Activated CD8-positive, alpha-beta memory T cell treated with anti-CD3 and anti-CD28 coated beads for 48 hours (primary cell): ENCODE measurements around the gene C3orf20.

ENCODE experiments used
- DNase-seq, 3 experiments: peaks; one replicate each; pipeline ENCODE4 v3.0.0-alpha.2; 2020; ENCODE audit warnings: low read depth in 2 of 3, low spot score in 2 of 3

The C3orf20 gene

DNA sequence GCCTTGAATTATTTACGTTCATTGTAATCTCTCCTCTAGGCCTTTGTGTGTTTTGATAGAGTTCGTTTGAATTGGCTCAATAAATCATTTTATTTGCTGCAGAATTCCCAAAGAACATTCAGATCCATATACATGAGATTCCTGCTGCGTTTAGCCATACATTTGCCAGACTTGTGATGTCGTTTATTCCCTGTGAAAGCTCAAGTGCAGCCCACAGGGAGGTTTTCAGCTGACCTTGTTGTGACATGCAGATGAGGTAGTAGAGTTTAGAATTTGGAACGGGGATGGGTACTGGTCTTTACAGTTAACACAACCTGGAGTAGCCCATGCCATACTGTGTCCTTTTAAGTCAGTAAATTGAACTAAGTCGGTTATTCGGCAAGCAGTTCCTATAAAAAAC lies at the start of gene C3orf20:
Gene C3orf20, plus strand, starts transcription at position 301 of the 400 bp plus-strand sequence. CDS start 7,573 bp downstream, outside the sequence.
- no peak for DNase-seq

- DNase-seq: no peak
Observed at GRCh38 chr3:14625443-14625842, 49.5 kb upstream of the C3orf20 start.

DNA sequence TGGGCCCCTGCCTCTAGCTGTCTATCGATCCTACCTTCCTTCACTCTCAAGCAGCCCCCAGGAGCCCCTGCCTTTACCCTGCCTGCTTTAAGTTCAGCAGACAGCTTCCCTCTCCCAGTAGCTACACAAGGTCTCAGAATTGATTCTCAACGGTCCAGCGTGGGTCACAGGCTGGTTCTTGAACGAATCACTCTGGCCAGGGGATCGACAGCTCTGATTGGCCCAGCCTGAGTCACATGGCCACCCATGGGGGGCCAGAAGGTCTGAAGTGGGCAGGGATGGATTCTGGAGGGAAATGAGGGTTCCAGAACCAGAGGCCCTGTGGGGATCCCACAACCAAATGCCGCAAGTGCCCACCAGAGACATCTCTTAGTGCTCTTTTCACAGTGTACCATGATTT lies 47.1 kb upstream of the C3orf20 start:
- DNase-seq: no peak

- no peak for DNase-seq
Observed at GRCh38 chr3:14628406-14628805, 46.5 kb upstream of the C3orf20 start.

GRCh38 chr3:14630404-14631100 lies 44.4 kb upstream of the C3orf20 start:
- DNase-seq: no peak

- DNase-seq: no peak
Observed at GRCh38 chr3:14631101-14631497, 43.8 kb upstream of the C3orf20 start.

DNA sequence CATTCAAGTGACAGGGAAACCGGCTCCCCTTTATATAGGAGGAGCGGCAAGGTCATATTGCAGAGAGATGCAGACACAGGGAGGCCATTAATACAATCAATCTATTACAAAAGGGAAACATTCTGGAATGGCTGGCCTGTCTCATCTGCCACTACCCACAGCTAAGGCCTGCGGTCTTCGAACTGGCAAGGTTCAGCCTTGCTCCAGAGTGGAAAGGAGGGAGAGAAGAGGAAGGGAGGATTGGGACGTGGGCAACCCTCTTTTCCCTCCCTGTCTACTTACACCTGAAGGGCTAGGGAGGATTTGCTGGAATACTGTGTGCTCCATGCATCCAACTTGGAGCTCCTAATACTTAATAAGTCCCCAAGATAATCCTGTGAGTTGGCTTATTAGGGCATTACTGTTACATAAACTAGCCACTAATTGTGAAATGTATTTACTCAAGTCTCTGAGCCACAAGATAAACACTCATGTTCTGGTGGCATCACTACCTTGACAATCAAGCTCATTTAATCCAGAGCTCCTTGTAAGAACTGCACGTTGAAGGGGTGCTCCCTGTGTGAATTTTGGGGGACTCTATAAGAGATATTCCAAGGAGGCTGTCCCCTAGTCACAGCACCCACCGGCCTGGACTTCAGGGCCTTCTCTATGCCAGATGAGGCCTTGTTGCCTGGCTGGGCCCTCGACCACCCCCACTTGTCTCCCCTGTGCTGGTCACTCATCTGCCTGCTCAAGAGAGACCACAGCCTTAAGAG lies 43.1 kb upstream of the C3orf20 start:
- DNase-seq: no peak

GRCh38 chr3:14632442-14632930 lies 42.5 kb upstream of the C3orf20 start:
- DNase-seq: no peak

- no peak for DNase-seq
Observed at GRCh38 chr3:14633417-14633816, 41.5 kb upstream of the C3orf20 start.

GRCh38 chr3:14633819-14634424 lies 41.0 kb upstream of the C3orf20 start:
- peak in 1 of 3 experiments; percentile 19 for DNase-seq

GRCh38 chr3:14634763-14635400 lies 40.1 kb upstream of the C3orf20 start:
- no peak for DNase-seq

GRCh38 chr3:14636496-14637087 lies 38.3 kb upstream of the C3orf20 start:
- no peak for DNase-seq

- DNase-seq: no peak
Observed at GRCh38 chr3:14640157-14640562, 34.8 kb upstream of the C3orf20 start.

GRCh38 chr3:14640734-14641133 lies 34.2 kb upstream of the C3orf20 start:
- DNase-seq: no peak

DNA sequence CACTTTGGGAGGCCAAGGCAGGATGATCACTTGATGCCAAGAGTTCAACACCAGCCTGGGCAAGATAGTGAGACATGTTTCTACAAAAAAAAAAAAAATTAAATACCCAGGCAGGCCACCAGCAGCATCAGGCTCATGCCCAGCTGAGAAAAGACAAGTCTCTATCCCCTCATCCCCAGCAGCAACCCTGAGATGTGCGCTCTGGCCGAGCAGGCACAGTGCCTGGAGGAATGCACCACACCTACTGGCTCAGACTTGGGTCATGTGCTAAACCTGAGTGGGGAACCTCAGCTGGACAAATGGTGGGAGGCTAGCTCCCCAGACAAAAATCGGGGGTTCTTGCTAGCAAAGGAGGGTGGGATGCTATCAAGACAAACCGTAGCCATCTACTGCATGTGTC lies 33.6 kb upstream of the C3orf20 start:
- no peak for DNase-seq

GRCh38 chr3:14645453-14645852 lies 29.5 kb upstream of the C3orf20 start:
- DNase-seq: no peak

GRCh38 chr3:14646131-14646573 lies 28.8 kb upstream of the C3orf20 start:
- no peak for DNase-seq

DNA sequence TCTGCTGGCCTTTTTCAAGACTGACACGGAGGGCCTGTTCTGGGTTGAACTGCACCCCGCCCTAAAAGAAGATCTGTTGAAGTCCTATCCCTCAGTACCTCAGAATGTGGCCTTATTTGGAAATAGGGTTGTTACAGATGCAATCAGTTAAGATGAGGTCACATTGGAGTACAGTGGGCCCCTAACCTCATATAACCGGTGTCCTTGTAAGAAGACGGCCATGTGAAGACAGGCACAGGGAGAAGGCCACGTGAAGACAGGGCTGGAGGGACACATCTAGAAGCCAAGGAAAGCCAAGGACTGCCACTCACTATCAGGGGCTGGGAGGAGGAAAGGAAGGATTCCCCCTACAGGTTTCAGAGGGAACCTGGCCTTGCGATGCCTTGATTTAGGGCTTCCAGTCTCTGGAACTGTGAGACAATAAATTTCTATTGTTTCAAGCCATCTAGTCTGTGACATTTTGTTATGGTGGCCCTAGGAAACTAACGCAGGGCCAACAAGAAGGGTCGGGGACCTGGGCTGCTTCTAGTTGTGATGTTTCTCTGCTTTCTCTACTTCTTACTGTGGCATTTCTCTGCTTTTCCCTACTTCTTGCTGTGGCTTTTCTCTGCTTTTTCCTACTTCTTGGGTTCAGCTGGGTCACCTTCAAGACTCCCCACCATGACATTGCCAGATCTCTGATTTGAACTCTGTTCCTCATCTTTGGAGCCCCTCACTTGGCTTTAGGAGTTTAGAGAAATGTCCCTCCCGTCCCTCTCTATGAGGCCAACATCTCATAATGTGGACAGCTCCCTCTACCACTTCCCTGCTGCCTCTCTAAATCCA lies 28.1 kb upstream of the C3orf20 start:
- DNase-seq: no peak

DNA sequence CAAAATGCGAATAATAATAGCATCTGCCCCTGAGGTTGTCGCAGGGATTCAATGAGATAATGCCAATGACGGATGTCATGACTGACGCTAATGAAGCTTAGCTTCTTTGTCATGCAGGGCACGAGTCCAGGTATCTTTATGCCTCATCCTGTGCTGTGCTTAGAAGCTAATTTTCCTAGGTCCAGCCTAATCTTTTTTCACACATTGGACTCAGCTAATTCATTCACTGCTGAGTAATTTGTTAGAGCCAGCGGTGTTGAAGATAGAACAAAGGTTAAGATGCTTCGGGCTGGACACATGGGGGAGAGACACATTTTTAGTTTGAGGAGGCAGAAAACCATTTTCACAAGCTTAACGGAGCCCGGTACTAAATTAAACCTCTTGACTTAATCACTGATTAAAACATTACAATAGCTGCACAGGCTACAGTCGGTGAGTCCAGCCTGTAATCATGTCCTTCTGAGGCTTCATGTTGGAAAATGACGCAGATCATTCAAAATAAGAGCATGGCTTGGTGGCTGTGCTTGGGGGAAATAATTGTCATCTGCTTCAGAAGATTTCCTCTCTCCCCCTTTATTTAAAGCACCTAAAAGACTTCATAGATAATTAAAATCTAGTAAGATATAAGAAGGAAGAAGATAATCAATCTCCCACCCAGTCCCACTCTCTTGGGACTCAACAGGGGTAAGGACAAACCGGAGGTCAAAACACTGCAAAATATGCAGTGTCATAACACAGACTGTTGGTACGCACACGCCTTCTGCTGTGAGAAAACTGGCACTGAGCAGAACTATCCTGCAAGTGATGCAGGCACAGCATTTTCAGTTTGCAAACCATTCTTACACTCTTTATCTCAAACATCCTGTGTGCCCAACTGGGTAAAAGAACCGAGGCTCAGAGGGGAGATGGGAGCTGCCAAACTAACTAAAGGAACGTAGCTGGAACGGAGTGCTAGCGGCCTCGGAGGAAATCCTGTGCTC lies 26.7 kb upstream of the C3orf20 start:
- no peak for DNase-seq
